HepG2 (cell line): Measurements from ENCODE around the gene FBXO41. TPM values are rescaled to one million over a fixed set of nuclear protein-coding genes. Genes with fewer than 3 reads are reported as not detected.

Source experiments
- BCLAF1 ChIP-seq: fragments of 450-650 bp; IDR thresholded peaks from 2 replicates; pipeline ENCODE4 v1.6.1; 2017; ENCODE audit warnings: mild to moderate bottlenecking
- CC2D1A ChIP-seq: sonication (generic); formaldehyde crosslinking; IDR thresholded peaks from 2 replicates; pipeline ENCODE4 v1.8.1; 2023; ENCODE audit warnings: mild to moderate bottlenecking, missing genetic modification reagents
- FOXA1 ChIP-seq, 2 experiments: fragments of 450-650 bp in 1 of 2; sonication (generic) in 1 of 2; formaldehyde crosslinking in 1 of 2; IDR thresholded peaks; 2 replicates each; pipeline versions ENCODE4 v1.4.0 to v1.6.1; 2016 to 2020; ENCODE audit warnings: missing genetic modification reagents in 1 of 2
- GMEB2 ChIP-seq: IDR thresholded peaks from 2 replicates; pipeline ENCODE4 v1.6.1; 2016; ENCODE audit warnings: missing biosample characterization, missing genetic modification reagents, low read depth
- MAFF ChIP-seq: IDR thresholded peaks from 2 replicates; pipeline ENCODE4 v1.6.1; 2011; ENCODE audit warnings: low read depth, low read length, improper control_type of control experiment
- MXD4 ChIP-seq: IDR thresholded peaks from 2 replicates; pipeline ENCODE4 v1.6.1; 2016; ENCODE audit warnings: mild to moderate bottlenecking, missing biosample characterization, missing genetic modification reagents
- NFRKB ChIP-seq: fragments of 450-650 bp; IDR thresholded peaks from 2 replicates; pipeline ENCODE4 v1.6.1; 2017
- PAF1 ChIP-seq: IDR thresholded peaks from 2 replicates; pipeline ENCODE4 v1.6.1; 2016; ENCODE audit warnings: missing genetic modification reagents, missing compliant biosample characterization
- SOX6 ChIP-seq, 2 experiments: fragments of 450-650 bp in 1 of 2; sonication (generic) in 1 of 2; formaldehyde crosslinking in 1 of 2; IDR thresholded peaks; 2 replicates each; pipeline versions ENCODE4 v1.4.0 to v1.6.1; 2017 to 2020; ENCODE audit warnings: antibody characterized with exemption in 1 of 2, mild to moderate bottlenecking in 1 of 2, missing genetic modification reagents in 1 of 2
- ZBTB20 ChIP-seq: sonication (generic); formaldehyde crosslinking; IDR thresholded peaks from 2 replicates; pipeline ENCODE4 v1.8.1; 2023; ENCODE audit warnings: missing genetic modification reagents, low read depth, mild to moderate bottlenecking, borderline replicate concordance
- ZNF17 ChIP-seq: sonication (generic); formaldehyde crosslinking; IDR thresholded peaks from 2 replicates; pipeline ENCODE4 v1.5.0; 2020; ENCODE audit warnings: mild to moderate bottlenecking, missing genetic modification reagents
- ZNF207 ChIP-seq: fragments of 450-650 bp; IDR thresholded peaks from 2 replicates; pipeline ENCODE4 v1.6.1; 2016; ENCODE audit warnings: antibody characterized with exemption, borderline replicate concordance
- ZNF33A ChIP-seq: sonication (generic); formaldehyde crosslinking; IDR thresholded peaks from 2 replicates; pipeline ENCODE4 v1.5.1; 2020; ENCODE audit warnings: missing genetic modification reagents, mild to moderate bottlenecking, moderate library complexity, borderline replicate concordance
- ZNF615 ChIP-seq: sonication (generic); formaldehyde crosslinking; IDR thresholded peaks from 2 replicates; pipeline ENCODE4 v1.5.0; 2020; ENCODE audit warnings: mild to moderate bottlenecking, missing genetic modification reagents, borderline replicate concordance
- ZNF644 ChIP-seq: IDR thresholded peaks from 2 replicates; pipeline ENCODE4 v1.6.1; 2016; ENCODE audit warnings: low read depth
- ZNF646 ChIP-seq: sonication (generic); formaldehyde crosslinking; IDR thresholded peaks from 2 replicates; pipeline ENCODE4 v1.9.0; 2021; ENCODE audit warnings: mild to moderate bottlenecking, missing genetic modification reagents
- ZNF737 ChIP-seq: sonication (generic); formaldehyde crosslinking; IDR thresholded peaks from 2 replicates; pipeline ENCODE4 v1.5.0; 2020; ENCODE audit warnings: missing genetic modification reagents, mild to moderate bottlenecking, borderline replicate concordance
- ZNF883 ChIP-seq: sonication (generic); formaldehyde crosslinking; IDR thresholded peaks from 2 replicates; pipeline ENCODE4 v1.5.1; 2020; ENCODE audit warnings: mild to moderate bottlenecking, missing genetic modification reagents; ENCODE audit errors: not compliant biosample characterization
- polyA plus RNA-seq, 8 experiments: library from polyadenylated mRNA; depleted of rRNA in 3 of 8; stranded (reverse) in 7 of 8; unstranded in 1 of 8; fragments of >200 nt; fragmentation: Illumina TruSeq in 4 of 8; extraction: Trizol in 4 of 8; gene quantifications; 2 replicates each; pipeline versions ENCODE4 v1.2.1 to v1.2.3, GENCODE V29; 2011 to 2016; ENCODE audit warnings: low read depth in 4 of 8, missing spikeins in 1 of 8, mixed read lengths in 1 of 8; ENCODE audit not compliant: insufficient read depth in 1 of 8
- total RNA-seq, 5 experiments: library from RNA; depleted of rRNA; stranded (reverse); fragments of >200 nt; fragmentation: Illumina TruSeq; extraction: Trizol; gene quantifications; 2 replicates each; pipeline ENCODE4 v1.2.3, GENCODE V29; 2016; ENCODE audit warnings: low read depth in 1 of 5

Gene FBXO41
- total and polyA plus RNA-seq, 2 of the 13 experiments (the other 11 are each of a cell fraction or from before 2014, with no cell fraction given), result 4.2 to 10.3 TPM

- TF ChIP-seq ZNF646 (CRISPR knock-in tag) (no peak; the same call in 1 of the 2 replicates), MAFF (no peak), SOX6 (IDR thresholded peaks at IDR 0.05) (no peak), SOX6 (CRISPR knock-in tag; IDR thresholded peaks at IDR 0.05) (peak; percentile 67), NFRKB (no peak), ZNF737 (CRISPR knock-in tag) (peak; percentile 94; the same call in 1 of the 2 replicates), ZNF883 (peak; percentile 84), ZBTB20 (CRISPR knock-in tag) (peak; percentile 92; the same call in 1 of the 2 replicates), ZNF33A (CRISPR knock-in tag) (no peak; the same call in 1 of the 2 replicates), BCLAF1 (no peak), MXD4 (peak; percentile 89; the same call in 1 of the 2 replicates), PAF1 (CRISPR knock-in tag) (no peak), CC2D1A (CRISPR knock-in tag) (no peak), ZNF615 (CRISPR knock-in tag) (peak; percentile 78; the same call in 1 of the 2 replicates), ZNF207 (no peak), ZNF17 (CRISPR knock-in tag) (no peak), GMEB2 (peak; percentile 42), ZNF644 (peak; percentile 37; the same call in 1 of the 2 replicates), FOXA1 (IDR thresholded peaks at IDR 0.05) (no peak), FOXA1 (CRISPR knock-in tag; IDR thresholded peaks at IDR 0.05) (no peak)
Measured at GRCh38 chr2:73233932-73234832, 50.1 kb downstream of the FBXO41 start, which contains the start of gene CCT7 (continued).
